ENCODE data around the gene NUP210.

DNA sequence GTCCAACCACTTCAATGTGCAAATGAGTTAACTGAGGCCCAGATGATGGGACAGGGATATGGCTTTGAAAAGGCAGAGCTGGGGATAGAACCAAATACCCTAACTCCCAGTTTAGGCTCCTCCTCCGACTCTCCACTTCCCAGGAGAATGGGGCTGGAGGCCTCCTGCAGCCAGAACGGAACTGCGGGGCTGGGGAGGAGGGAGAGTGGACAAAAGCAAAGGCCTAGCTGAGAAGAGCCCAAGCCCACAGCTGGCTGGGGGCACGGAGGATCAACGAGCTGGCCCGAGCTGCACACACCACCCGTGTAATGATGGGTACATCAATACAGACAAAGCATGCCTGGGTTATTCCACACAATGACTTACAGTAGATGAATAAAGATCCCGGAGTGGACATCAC lies 74.8 kb downstream of the NUP210 start:
- TF ChIP-seq, protein P1, sequence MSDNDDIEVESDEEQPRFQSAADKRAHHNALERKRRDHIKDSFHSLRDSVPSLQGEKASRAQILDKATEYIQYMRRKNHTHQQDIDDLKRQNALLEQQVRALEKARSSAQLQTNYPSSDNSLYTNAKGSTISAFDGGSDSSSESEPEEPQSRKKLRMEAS (IDR thresholded peaks at IDR 0.05; ENCODE audit: low read depth): no peak
- TF ChIP-seq, protein P2, sequence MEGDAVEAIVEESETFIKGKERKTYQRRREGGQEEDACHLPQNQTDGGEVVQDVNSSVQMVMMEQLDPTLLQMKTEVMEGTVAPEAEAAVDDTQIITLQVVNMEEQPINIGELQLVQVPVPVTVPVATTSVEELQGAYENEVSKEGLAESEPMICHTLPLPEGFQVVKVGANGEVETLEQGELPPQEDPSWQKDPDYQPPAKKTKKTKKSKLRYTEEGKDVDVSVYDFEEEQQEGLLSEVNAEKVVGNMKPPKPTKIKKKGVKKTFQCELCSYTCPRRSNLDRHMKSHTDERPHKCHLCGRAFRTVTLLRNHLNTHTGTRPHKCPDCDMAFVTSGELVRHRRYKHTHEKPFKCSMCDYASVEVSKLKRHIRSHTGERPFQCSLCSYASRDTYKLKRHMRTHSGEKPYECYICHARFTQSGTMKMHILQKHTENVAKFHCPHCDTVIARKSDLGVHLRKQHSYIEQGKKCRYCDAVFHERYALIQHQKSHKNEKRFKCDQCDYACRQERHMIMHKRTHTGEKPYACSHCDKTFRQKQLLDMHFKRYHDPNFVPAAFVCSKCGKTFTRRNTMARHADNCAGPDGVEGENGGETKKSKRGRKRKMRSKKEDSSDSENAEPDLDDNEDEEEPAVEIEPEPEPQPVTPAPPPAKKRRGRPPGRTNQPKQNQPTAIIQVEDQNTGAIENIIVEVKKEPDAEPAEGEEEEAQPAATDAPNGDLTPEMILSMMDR (IDR thresholded peaks at IDR 0.05): no peak

All from SK-N-SH (cell line).